Keratinocyte (primary cell): ENCODE data around the gene SERINC5. TPM values are rescaled to one million over a fixed set of nuclear protein-coding genes. Genes with fewer than 3 reads are reported as not detected.
"Not testable (repeated sequence)": the region's sequence is repeated elsewhere in the genome, so short reads cannot be mapped to it uniquely, and the experiment has no call there.

ENCODE experiments used
- DNase-seq: peaks from one replicate; pipeline ENCODE4 v3.0.0-alpha.2; 2011; ENCODE audit warnings: low read depth, missing footprints, low spot score
- FAIRE-seq: peaks from 2 replicates; lab custom pipeline; 2011; peaks lifted over from hg19 to GRCh38; lab: Jason Lieb, UNC
- H2AFZ ChIP-seq: 2 replicates; pipeline ENCODE4 v1.6.0; 2012; ENCODE audit warnings: low read length, control low read depth, inconsistent platforms; ENCODE audit not compliant: control insufficient read depth
- H3K27ac ChIP-seq: 2 replicates; pipeline ENCODE4 v1.5.1; 2011; ENCODE audit warnings: low read length; ENCODE audit not compliant: control insufficient read depth, insufficient read depth
- H3K27me3 ChIP-seq: 3 replicates; pipeline ENCODE4 v1.6.0; 2011; ENCODE audit warnings: low read length; ENCODE audit not compliant: control insufficient read depth, insufficient read depth; ENCODE audit errors: extremely low read depth
- H3K36me3 ChIP-seq, 2 experiments: 2 replicates in 1 of 2; 3 replicates in 1 of 2; pipeline ENCODE4 v1.5.1; 2011; ENCODE audit warnings: low read length in 2 of 2, mild to moderate bottlenecking in 1 of 2; ENCODE audit not compliant: control insufficient read depth in 2 of 2, insufficient read depth in 2 of 2; ENCODE audit errors: extremely low read depth in 1 of 2
- H3K4me1 ChIP-seq: 3 replicates; pipeline ENCODE4 v1.5.1; 2011; ENCODE audit warnings: low read length; ENCODE audit not compliant: control insufficient read depth, insufficient read depth; ENCODE audit errors: extremely low read depth
- H3K4me2 ChIP-seq: 3 replicates; pipeline ENCODE4 v1.6.0; 2011; ENCODE audit warnings: low read depth, low read length; ENCODE audit not compliant: control insufficient read depth, insufficient read depth; ENCODE audit errors: extremely low read depth
- H3K4me3 ChIP-seq, 3 experiments: fragments of 200-600 bp in 1 of 3; sonication (generic) in 1 of 3; 2 replicates in 2 of 3; 3 replicates in 1 of 3; pipeline ENCODE4 v1.5.1; 2011 to 2016; ENCODE audit warnings: low read length in 3 of 3, mild to moderate bottlenecking in 3 of 3, control low read depth in 2 of 3, inconsistent platforms in 1 of 3, low read depth in 1 of 3, mixed read lengths in 1 of 3, mixed run types in 1 of 3, moderate library complexity in 1 of 3; ENCODE audit not compliant: control insufficient read depth in 2 of 3, insufficient read depth in 2 of 3; ENCODE audit errors: extremely low read depth in 1 of 3
- H3K79me2 ChIP-seq: 2 replicates; pipeline ENCODE4 v1.6.0; 2012; ENCODE audit warnings: low read length; ENCODE audit not compliant: control insufficient read depth, insufficient read depth
- H3K9ac ChIP-seq: 3 replicates; pipeline ENCODE4 v1.6.0; 2011; ENCODE audit warnings: low read length; ENCODE audit not compliant: control insufficient read depth, insufficient read depth; ENCODE audit errors: extremely low read depth
- H3K9me1 ChIP-seq: 3 replicates; pipeline ENCODE4 v1.6.0; 2011; ENCODE audit warnings: low read length; ENCODE audit not compliant: control insufficient read depth, insufficient read depth; ENCODE audit errors: extremely low read depth
- H3K9me3 ChIP-seq: 2 replicates; pipeline ENCODE4 v1.5.1; 2012; ENCODE audit warnings: low read depth, low read length; ENCODE audit not compliant: control insufficient read depth
- H4K20me1 ChIP-seq: 3 replicates; pipeline ENCODE4 v1.6.0; 2011; ENCODE audit warnings: low read length; ENCODE audit not compliant: control insufficient read depth, insufficient read depth; ENCODE audit errors: extremely low read depth
- EZH2 ChIP-seq: IDR thresholded peaks from one replicate; pipeline ENCODE4 v1.6.1; 2012; ENCODE audit warnings: inconsistent platforms, mild to moderate bottlenecking, low read length, moderate library complexity
- dilution Hi-C: fragments of 300-500 bp; cut with MboI; formaldehyde crosslinking; loops from one replicate; pipeline ENCODE4 v1.7.0; 2020; ENCODE audit warnings: low sequenced_read_pairs; ENCODE audit not compliant: extremely low pct_ligation_motif_present
- polyA plus RNA-seq, 5 experiments: library from polyadenylated mRNA; depleted of rRNA in 3 of 5; stranded (reverse) in 3 of 5; stranded (forward) in 1 of 5; unstranded in 1 of 5; fragments of >200 nt; gene quantifications; 1 replicate in 1 of 5; 2 replicates in 3 of 5; 3 replicates in 1 of 5; pipeline versions ENCODE4 v1.2.1 to v1.2.3, GENCODE V29; 2011 to 2012; ENCODE audit warnings: missing spikeins in 2 of 5, low read depth in 1 of 5, low replicate concordance in 1 of 5
- TF ChIP-seq, protein P1 (sequence below), 3 experiments: IDR thresholded peaks in 1 of 3; conservative IDR thresholded peaks in 1 of 3; optimal IDR thresholded peaks in 1 of 3; 2 replicates in 2 of 3; 3 replicates in 1 of 3; pipeline versions ENCODE3 to v1.5.1; 2011; ENCODE audit warnings: low read length in 3 of 3, mild to moderate bottlenecking in 3 of 3, moderate library complexity in 2 of 3, control low read depth in 1 of 3, inconsistent platforms in 1 of 3; ENCODE audit not compliant: insufficient read depth in 2 of 3; ENCODE audit errors: extremely low read depth in 1 of 3

Gene SERINC5
- polyA plus RNA-seq, 1 donor (not counting 4 experiments of a cell fraction or from before 2014, with no cell fraction given) = 20.0 TPM

DNA sequence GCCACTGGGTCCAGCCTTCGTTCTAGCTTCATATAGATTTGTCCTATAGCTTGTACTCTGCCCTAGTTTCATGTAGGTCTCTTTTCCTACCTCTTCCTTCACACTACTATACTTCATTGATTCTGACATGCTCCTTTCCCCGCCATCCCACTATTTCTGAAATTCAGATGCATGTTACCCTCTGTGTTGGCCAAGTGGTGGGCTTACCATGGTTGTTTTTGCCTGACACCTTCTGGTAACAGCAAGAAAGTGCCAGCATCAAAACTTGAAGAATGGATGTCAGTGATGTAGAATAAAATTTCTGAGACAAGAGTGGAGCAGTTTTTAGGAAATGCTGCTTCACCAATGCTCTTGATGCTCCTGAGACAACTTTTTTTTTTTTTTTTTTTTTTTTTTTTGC is 19.5 kb upstream of the SERINC5 start:
- no peak overlapping the region for H3K27ac ChIP-seq
- H3K4me2 ChIP-seq = no peak overlapping the region
- no peak overlapping the region for H3K9ac ChIP-seq
- H3K4me3 ChIP-seq = no peak overlapping the region
- FAIRE-seq (no peak), DNase-seq (no peak)
- H3K27me3 ChIP-seq = no peaks in the 10 kb centered on the region
- H2AFZ ChIP-seq = no peak overlapping the region
- no peaks in the 10 kb centered on the region for H3K36me3 ChIP-seq
- H3K79me2 ChIP-seq = no peaks in the 10 kb centered on the region
- no peaks in the 10 kb centered on the region for H4K20me1 ChIP-seq
- no peak for TF ChIP-seq EZH2
- TF ChIP-seq, protein P1, sequence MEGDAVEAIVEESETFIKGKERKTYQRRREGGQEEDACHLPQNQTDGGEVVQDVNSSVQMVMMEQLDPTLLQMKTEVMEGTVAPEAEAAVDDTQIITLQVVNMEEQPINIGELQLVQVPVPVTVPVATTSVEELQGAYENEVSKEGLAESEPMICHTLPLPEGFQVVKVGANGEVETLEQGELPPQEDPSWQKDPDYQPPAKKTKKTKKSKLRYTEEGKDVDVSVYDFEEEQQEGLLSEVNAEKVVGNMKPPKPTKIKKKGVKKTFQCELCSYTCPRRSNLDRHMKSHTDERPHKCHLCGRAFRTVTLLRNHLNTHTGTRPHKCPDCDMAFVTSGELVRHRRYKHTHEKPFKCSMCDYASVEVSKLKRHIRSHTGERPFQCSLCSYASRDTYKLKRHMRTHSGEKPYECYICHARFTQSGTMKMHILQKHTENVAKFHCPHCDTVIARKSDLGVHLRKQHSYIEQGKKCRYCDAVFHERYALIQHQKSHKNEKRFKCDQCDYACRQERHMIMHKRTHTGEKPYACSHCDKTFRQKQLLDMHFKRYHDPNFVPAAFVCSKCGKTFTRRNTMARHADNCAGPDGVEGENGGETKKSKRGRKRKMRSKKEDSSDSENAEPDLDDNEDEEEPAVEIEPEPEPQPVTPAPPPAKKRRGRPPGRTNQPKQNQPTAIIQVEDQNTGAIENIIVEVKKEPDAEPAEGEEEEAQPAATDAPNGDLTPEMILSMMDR (optimal IDR thresholded peaks at IDR 0.05 in 1 of 3, IDR thresholded peaks at IDR 0.05 in 1 of 3, conservative IDR thresholded peaks at IDR 0.05 in 1 of 3; ENCODE audit: extremely low read depth in 1 of 3, insufficient read depth in 2 of 3, low read length in 3 of 3) = peak; percentile 24 to 46 (median 36)
- H3K9me1 ChIP-seq = no peaks in the 10 kb centered on the region
- H3K9me3 ChIP-seq = no peaks in the 10 kb centered on the region
- dilution Hi-C loops = no loop called here
- no peaks in the 10 kb centered on the region for H3K4me1 ChIP-seq

DNA sequence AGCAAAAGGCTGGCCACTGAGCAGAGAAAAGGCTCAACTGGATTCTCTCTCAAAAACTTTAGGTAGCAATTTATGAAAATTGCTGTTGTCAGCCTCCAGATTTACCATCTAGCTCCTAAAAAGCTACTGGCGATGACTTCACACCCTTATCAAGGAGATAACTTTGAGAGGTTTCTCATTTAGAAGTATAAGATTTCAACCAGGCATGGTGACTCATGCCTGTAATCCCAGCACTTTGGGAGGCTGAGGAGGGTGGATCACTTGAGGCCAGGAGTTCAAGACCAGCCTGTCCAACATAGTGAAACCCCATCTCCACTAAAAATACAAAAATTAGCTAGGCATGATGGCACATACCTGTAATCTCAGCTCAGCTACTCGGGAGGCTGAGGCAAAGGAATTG is 14.7 kb upstream of the SERINC5 start:
- H3K36me3 ChIP-seq, DNase-seq, H3K27me3 ChIP-seq, H3K4me2 ChIP-seq, H3K79me2 ChIP-seq, FAIRE-seq, dilution Hi-C loops, H3K4me1 ChIP-seq, H3K9me1 ChIP-seq, H3K27ac ChIP-seq, H3K9me3 ChIP-seq, H4K20me1 ChIP-seq, H2AFZ ChIP-seq, H3K4me3 ChIP-seq, H3K9ac ChIP-seq: not testable (repeated sequence)

DNA sequence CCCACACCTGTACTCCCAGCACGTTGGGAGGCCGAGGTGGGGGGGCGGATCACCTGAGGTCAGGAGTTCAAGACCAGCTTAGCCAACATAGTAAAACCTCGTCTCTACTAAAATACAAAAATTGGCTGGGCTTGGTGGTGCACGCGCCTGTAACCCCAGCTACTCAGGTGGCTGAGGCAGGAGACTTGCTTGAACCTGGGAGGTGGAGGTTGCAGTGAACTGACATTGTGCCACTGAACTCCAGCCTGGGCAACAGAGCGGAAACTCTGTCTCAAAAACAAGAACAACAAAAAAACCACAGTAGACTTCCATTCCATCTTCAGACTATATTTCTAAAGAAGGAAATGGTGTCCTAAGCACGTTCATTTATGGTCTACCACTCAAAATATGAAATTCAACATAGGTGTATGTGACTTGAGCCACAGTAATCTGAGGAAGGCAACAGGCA is 14.2 kb upstream of the SERINC5 start:
- H4K20me1 ChIP-seq = no peaks in the 10 kb centered on the region
- dilution Hi-C loops = no loop called here
- no peaks in the 10 kb centered on the region for H3K36me3 ChIP-seq
- H3K9ac ChIP-seq = no peak overlapping the region
- H3K4me3 ChIP-seq = no peak overlapping the region
- H3K4me2 ChIP-seq = no peak overlapping the region
- no peaks in the 10 kb centered on the region for H3K9me3 ChIP-seq
- H3K79me2 ChIP-seq = no peaks in the 10 kb centered on the region
- H2AFZ ChIP-seq = no peak overlapping the region
- H3K27me3 ChIP-seq = no peaks in the 10 kb centered on the region
- TF ChIP-seq, protein P1 (optimal IDR thresholded peaks at IDR 0.05 in 1 of 3, IDR thresholded peaks at IDR 0.05 in 1 of 3, conservative IDR thresholded peaks at IDR 0.05 in 1 of 3; ENCODE audit: extremely low read depth in 1 of 3, insufficient read depth in 2 of 3, low read length in 3 of 3) = no peak
- no peak for TF ChIP-seq EZH2
- FAIRE-seq (no peak), DNase-seq (no peak)
- H3K9me1 ChIP-seq = no peaks in the 10 kb centered on the region
- peaks cover 4% of the 10 kb centered on the region for H3K4me1 ChIP-seq
- H3K27ac ChIP-seq = no peak overlapping the region
